Gastroesophageal sphincter (tissue), 3 donors: ENCODE results near the gene SMIM14.

Source experiments
- CTCF ChIP-seq, 4 experiments: fragments of 200-600 bp in 2 of 4; fragments of 450-650 bp in 2 of 4; sonication (generic) in 1 of 4; IDR thresholded peaks; one replicate each; pipeline ENCODE4 v1.5.1; 2017 to 2019; ENCODE audit warnings: antibody characterized with exemption in 4 of 4, mild to moderate bottlenecking in 2 of 4, moderate library complexity in 2 of 4
- EP300 ChIP-seq: sonication (generic); formaldehyde crosslinking; IDR thresholded peaks from one replicate; pipeline ENCODE4 v1.6.1; 2017; ENCODE audit warnings: antibody characterized with exemption, mild to moderate bottlenecking
- POLR2A ChIP-seq, 2 donors: fragments of 450-650 bp; IDR thresholded peaks; one replicate each; pipeline ENCODE4 v1.6.1; 2017; ENCODE audit warnings: antibody characterized with exemption in 2 of 2, mild to moderate bottlenecking in 2 of 2, moderate library complexity in 1 of 2
- POLR2AphosphoS5 ChIP-seq: sonication (generic); formaldehyde crosslinking; IDR thresholded peaks from one replicate; pipeline ENCODE4 v1.6.1; 2017; ENCODE audit warnings: antibody characterized with exemption

DNA sequence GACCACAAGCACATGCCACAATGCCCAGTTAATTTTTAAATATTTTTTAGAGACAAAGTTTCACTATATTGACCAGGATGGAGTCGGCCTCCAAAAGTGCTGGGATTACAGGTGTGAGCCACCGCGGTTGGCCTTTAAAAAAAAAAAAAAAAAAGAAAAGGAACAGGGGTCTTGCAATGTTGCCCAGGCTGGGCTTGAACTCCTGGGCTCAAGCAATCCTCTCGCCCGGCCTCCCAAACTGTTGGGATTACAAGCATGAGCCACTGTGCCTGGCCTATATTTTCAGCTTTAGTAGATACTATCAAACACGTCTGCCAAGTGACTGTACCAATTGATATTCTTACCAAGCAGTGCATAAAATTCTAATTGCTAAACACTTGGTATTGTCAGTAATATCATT, 120.2 kb downstream of the SMIM14 start:
- no peak for TF ChIP-seq POLR2A (IDR thresholded peaks at IDR 0.05)
- no peak for TF ChIP-seq CTCF (IDR thresholded peaks at IDR 0.05)
- no peak for TF ChIP-seq EP300
- TF ChIP-seq POLR2AphosphoS5: no peak
